GM19351 (cell line): ENCODE results near the gene ERO1A.

ENCODE experiments used
- ATAC-seq: cut with Tn5 transposase; IDR thresholded peaks from one replicate; pipeline ENCODE4 v1.9.1; 2021; ENCODE audit warnings: mild to moderate bottlenecking, moderate library complexity; ENCODE audit not compliant: unreplicated experiment

ERO1A gene

GRCh38 chr14:52701223-52701622, 5.9 kb upstream of the ERO1A start:
- ATAC-seq: no peak

- no peak for ATAC-seq
These were observed 5.4 kb upstream of the ERO1A start for GRCh38 chr14:52700701-52701172.

DNA sequence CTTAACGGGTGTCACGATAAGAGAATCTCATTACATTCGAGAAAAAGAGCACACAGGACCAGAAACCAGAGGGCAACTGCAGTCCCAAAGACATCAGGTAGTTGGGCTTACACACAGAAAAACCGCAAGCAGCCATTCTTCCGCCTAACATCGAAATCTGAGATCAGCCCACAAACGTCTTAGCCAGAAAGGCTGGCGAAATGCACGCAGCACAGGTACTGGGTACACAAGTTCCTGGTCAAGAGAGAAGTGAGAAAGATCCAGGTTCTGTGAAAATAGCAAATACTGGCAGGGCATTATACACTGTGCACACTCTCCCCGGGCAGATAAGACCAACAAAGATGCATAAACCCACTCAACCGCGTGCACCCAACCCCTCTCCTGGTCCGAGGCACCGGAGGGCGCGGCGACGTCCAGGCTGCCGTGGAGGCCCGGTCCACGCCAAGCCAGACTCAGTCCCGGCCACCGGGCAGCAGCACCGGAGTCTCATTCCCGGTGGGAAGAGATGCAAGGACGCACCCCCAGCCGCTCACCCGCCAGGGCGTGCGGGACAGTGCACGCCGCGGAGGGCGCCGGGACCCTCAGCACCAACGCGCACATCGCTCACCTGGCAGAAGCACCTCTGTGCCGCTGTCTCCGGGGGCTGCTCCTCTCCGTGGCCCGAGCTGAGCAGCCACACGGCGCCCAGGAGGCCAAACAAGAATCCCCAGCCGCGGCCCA, 437 bp downstream of the ERO1A start:
- peak; percentile 54 for ATAC-seq

GRCh38 chr14:52693532-52693931, 1.8 kb downstream of the ERO1A start:
- no peak for ATAC-seq

DNA sequence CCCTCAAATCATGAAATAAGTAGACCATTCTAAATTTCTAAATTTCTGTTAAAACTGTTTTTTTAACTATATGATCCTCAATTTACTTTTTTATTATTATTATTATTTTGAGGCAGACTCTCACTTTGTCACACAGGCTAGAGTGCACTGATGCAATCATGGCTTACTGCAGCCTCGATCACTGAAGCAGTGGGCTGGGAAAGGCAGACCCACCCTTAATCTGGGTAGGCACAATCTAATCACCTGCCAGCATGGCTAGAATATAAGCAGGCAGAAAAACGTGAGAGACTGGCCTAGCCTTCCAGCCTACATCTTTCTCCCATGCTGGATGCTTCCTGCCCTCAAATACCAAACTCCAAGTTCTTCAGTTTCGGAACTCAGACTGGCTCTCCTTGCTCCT, 2.3 kb downstream of the ERO1A start:
- ATAC-seq: no peak

- no peak for ATAC-seq
These were observed 3.0 kb downstream of the ERO1A start for GRCh38 chr14:52692248-52692962.

DNA sequence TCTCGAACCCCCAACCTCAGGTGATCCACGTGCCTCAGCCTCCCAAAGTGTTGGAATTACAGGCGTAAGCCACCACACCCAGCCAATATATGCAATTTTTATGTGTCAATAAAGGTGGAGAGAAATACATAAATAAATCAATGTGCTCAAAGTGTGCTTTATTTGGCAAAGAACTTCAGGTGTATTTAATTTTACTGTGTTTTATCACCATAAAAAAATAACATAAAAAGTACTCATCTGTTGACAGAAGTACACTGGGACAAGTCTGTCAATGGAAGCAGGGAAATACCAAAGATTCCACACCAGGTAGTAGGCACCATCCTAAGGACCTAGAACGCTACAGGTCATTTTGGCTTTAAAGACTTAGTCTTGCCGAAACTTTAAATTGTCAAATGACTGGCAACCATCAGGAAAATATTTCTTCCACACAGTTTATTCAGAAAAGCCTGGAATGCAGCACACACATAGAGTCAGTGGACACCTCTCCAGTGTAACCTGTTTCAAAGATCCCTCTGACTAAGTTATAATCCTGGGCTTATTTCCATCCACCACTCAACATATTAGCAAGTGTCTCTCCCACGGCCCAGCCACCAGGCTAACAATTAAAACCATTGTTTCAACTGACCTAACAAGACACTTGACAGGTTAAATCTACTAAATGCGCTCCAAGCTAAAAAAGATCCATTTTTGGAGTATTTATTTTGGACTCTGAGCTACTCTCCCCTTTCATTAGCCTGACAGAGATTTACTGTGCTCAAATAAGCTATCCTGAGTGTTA, 4.2 kb downstream of the ERO1A start:
- ATAC-seq: no peak

DNA sequence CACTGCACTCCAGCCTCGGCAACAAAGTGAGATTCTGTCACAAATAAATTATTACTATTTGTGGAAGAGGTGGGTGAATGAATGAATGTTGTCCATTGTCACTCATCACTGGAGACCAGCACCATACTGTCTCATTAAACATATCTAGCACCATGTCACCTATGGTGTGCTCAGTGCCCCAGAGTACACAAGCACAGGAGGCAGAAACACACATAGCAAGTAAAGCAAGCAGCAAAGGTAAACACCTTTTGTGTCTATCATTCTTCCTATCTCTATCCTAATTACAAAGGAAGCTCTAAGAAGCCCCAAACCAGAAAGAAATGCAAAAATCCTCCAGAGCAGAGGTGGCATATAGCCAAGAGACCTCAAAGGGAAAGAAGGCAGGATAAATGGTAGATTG, 9.2 kb downstream of the ERO1A start:
- no peak for ATAC-seq

- ATAC-seq: no peak
These were observed 11.3 kb downstream of the ERO1A start for GRCh38 chr14:52683985-52684520.

DNA sequence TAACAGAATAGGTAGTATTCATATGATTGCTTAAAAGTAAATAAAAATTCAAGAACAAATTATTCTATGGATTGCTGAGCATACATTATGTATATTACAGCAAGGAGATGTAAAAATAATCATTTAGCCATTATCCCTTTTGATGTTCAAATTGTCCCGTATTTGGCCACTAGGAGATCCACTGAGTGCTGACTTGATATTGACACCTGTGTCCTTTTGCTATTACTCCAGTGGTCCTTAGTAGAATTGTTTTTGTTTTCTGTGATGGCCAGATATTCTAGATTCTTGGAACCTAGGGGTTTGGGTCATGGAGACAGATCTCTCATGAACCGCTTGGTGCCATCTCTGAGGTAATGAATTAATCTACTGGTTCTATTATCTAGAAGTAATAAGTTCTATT, 16.8 kb downstream of the ERO1A start:
- ATAC-seq: no peak

GRCh38 chr14:52663850-52664249, 31.5 kb downstream of the ERO1A start:
- ATAC-seq: no peak

- no peak for ATAC-seq
These were observed 34.0 kb downstream of the ERO1A start for GRCh38 chr14:52661314-52661713.

DNA sequence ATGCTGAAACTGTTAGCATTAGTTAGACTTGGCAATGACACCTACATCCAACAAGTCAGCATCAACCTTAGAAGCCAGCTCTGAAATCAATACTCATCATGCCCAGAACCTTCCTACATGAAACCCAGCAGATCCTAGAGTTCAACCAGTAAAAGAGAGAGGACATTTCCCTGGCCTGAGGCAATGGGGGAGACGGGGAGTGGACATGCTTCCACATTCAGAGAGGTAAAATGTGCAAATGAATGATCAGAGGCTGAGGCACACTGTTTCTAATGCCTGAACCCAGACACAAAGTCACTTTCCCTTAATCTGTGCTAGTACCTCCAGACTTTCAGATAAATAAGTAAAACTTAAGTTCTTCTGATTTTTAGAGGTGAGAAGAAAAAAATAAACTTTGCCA, 34.5 kb downstream of the ERO1A start:
- ATAC-seq: no peak

DNA sequence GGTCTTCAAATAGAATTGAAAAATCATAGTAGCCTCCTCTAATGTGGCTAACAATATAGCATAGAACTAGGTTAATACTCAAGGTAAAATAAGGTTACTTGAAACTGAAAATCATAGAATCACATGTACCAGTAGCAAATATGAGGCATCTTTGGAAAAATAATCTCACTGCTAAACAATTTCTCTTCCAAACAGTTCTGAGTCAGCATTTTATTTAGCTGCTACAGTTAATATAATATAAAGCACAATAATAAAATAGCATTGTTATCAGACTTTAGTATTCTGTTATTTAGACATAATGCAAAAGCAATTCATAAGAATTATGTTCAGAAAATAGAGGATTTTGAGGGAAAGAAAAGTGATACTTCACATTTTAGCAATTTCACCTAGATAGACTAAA, 35.0 kb downstream of the ERO1A start:
- no peak for ATAC-seq

DNA sequence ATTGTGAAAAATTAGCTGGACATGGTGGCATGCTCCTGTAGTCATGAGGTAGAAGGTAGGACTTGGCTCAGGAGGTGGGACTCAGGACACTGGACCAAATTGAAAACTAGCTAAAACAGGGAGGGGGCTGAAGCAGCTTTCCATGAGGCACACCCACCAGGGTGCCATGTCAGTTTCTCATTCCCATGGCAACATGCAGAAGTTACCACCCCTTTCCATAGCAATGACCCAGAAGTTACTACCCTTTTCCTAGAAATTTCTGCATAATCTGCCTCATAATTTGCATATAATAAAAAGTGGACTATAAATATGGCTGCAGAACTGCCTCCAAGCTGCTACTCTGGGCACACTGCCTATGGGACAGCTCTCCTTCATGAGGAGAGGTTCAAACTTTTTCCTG, 38.5 kb downstream of the ERO1A start:
- ATAC-seq: no peak

- ATAC-seq: no peak
These were observed 44.6 kb downstream of the ERO1A start for GRCh38 chr14:52650774-52651173.

DNA sequence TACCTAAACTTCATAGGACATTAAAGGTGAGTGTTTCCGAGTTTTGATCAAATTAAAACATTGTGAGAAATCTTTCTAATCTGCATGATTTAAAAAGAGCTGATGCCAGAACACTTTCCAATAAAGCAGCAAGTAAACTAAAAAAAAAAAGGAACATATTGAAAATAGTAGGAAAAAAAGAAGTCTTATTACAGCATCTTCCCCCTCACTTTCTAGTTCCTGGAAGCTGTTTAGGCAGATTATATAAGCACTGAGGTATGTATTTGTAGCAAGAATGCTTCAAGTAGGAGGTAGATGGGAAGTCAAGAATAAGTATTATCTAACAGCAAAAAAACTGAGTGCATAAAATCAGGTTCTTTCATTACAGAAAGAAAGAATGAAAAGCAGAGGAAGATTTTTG, 45.8 kb downstream of the ERO1A start:
- no peak for ATAC-seq

DNA sequence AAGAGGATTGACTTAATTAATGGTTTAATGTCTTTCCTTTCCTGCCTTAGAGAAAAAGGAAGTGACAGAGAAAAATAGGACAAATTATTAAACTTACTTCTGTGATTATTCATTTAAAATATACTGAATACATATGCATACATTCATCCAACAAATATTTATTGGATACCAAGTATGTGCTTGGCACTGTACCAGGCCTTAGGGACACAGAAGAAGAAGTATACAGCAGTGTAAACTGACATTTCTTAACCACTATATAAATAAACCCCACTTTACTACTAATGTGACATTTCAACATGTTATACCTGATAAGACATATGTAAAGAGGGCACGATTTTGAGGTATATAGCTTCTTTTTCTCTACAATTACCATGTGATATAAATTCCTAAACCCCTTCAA, 53.6 kb downstream of the ERO1A start:
- ATAC-seq: no peak

- ATAC-seq: no peak
These were observed 55.2 kb downstream of the ERO1A start for GRCh38 chr14:52640137-52640536.

DNA sequence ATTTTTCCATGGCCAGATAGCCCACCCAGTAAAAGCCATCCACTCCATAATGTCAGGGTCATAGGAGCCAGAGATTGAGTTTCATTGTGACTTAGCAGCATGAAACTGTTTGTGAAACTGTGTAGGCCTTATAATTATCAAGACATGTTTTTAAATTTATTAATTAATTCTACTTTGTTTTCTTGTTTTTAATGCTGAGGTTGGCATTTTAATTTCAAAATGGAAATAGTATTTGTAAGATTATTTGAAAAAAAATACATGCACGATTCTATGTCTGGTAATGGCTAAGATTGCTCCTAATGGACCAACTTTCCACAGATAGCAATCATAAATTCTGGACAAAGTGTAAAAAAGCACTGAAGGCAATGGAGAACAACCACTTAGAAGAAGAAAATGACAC, 75.7 kb downstream of the ERO1A start:
- no peak for ATAC-seq

- no peak for ATAC-seq
These were observed 76.8 kb downstream of the ERO1A start for GRCh38 chr14:52618602-52619001.

GRCh38 chr14:52610187-52610586, 85.2 kb downstream of the ERO1A start:
- ATAC-seq: no peak
